Measurements from ENCODE around the gene PAPOLA.

- TF ChIP-seq CTCF (conservative IDR thresholded peaks at IDR 0.05; ENCODE audit: low read length) = no peak
- TF ChIP-seq EZH2phosphoT487 (IDR thresholded peaks at IDR 0.05; ENCODE audit: borderline replicate concordance, low read depth, low read length) = no peak
These were observed 34.6 kb downstream of the PAPOLA start for GRCh38 chr14:96536807-96537206.
